ENCODE measurements around the gene TUBB4A.
A peak's percentile ranks its signal among the peaks of the same experiment; 100 is the strongest.

Gene TUBB4A

DNA sequence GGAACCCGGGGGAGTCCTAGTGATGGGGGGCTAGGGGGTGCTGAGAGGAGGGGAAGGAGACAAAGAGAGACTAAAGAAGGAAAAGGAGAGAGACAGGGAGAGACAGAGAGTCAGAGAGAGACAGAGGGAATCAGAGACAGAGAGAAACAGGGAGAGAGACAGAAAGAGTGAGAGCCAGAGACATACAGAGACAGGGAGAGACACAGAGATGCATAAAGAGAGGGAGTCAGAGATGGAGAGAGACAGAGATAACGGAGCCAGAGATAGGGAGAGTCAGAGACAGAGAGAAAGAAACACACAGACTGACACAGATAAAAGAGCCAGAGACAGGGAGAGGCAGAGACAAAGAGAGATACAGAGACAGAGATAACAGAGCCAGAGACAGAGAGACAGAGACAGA is 27.2 kb upstream of the TUBB4A start:
- no peak overlapping the region for H2BK5ac ChIP-seq (ENCODE audit: low read depth, low read length, poor library complexity, severe bottlenecking)
- H3K79me1 ChIP-seq (replicated peaks; ENCODE audit: low read length, poor library complexity, severe bottlenecking), result peaks cover 3% of the 10 kb centered on the region
- 74% methylated on average over 2 of the region's 2 CpGs for WGBS
- no peak overlapping the region for H3K4me3 ChIP-seq (ENCODE audit: insufficient read depth in 1 of 2, low read depth in 1 of 2, low read length in 2 of 2)
- peak overlapping the region; percentile 63 for H2BK15ac ChIP-seq (ENCODE audit: low read depth, poor library complexity, severe bottlenecking)
- H3K36me3 ChIP-seq (ENCODE audit: control insufficient read depth in 1 of 2, insufficient read depth in 2 of 2, low read depth in 1 of 2, low read length in 2 of 2), result peaks cover 0 to under 1% of the 10 kb centered on the region in 2 experiments
- no peak overlapping the region for H3K4ac ChIP-seq (ENCODE audit: low read depth in 1 of 2, low read length in 2 of 2)
- H2BK120ac ChIP-seq (ENCODE audit: low read depth, low read length), result no peak overlapping the region
- H3K4me2 ChIP-seq (ENCODE audit: low read length, poor library complexity, severe bottlenecking), result no peak overlapping the region
- no peak overlapping the region for H2AFZ ChIP-seq (ENCODE audit: low read depth, low read length)
- H3K18ac ChIP-seq (ENCODE audit: low read depth in 1 of 2, low read length in 2 of 2), result no peak overlapping the region
- no peak overlapping the region for H2AK5ac ChIP-seq (ENCODE audit: low read length, severe bottlenecking)
- H4K91ac ChIP-seq (ENCODE audit: low read length), result no peak overlapping the region
- peaks cover 9 to 16% of the 10 kb centered on the region in 2 experiments for H3K27me3 ChIP-seq (ENCODE audit: control insufficient read depth in 1 of 2, insufficient read depth in 1 of 2, low read length in 2 of 2)
- H3K9me3 ChIP-seq (ENCODE audit: control insufficient read depth, low read length), result no peaks in the 10 kb centered on the region
- no peak for DNase-seq
- H2BK12ac ChIP-seq (ENCODE audit: low read length in 2 of 2), result no peak overlapping the region
- no peak overlapping the region for H3K27ac ChIP-seq (ENCODE audit: low read length, poor library complexity, severe bottlenecking)
- peaks cover 26% of the 10 kb centered on the region for H3K4me1 ChIP-seq (ENCODE audit: control insufficient read depth, insufficient read depth, low read depth, low read length)
- no peak overlapping the region for H4K8ac ChIP-seq (ENCODE audit: low read length)
- H3K14ac ChIP-seq (ENCODE audit: low read length in 2 of 2), result no peak overlapping the region
- H3K9ac ChIP-seq (ENCODE audit: low read length), result peak overlapping the region; percentile 92
- H3K23ac ChIP-seq (ENCODE audit: low read length in 2 of 2), result no peak overlapping the region

DNA sequence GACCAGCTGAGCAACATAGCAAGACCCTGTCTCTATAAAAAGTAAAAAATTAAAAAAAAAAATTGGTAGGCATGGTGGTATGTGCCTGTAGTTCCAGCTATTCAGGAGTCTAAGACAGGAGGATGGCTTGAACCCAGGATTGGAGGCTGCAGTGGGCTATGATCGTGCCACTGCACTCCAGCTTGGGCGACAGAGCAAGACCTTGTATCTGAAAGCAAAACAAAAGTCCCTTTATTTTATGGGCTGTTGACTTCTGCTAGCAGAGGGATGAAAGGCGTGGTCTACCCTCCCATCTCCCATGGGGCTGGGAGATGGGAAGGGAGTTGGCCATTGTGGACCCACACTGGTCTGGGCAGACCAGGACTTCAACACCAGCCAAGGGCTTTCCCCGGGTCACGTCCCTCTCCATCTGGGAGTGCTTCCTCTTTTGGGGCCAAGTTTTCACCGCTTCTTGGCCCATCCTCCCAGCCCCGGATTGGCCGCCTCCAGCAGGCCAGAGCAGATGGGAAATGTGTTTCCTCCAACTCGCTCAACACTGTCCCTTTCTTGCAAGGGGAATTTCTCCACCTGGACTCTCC is 26.5 kb upstream of the TUBB4A start:
- peaks cover 23% of the 10 kb centered on the region for H3K4me1 ChIP-seq (ENCODE audit: control insufficient read depth, insufficient read depth, low read depth, low read length)
- H3K36me3 ChIP-seq (ENCODE audit: control insufficient read depth in 1 of 2, insufficient read depth in 2 of 2, low read depth in 1 of 2, low read length in 2 of 2), result no peaks in the 10 kb centered on the region
- no peak for DNase-seq
- no peak overlapping the region for H2BK5ac ChIP-seq (ENCODE audit: low read depth, low read length, poor library complexity, severe bottlenecking)
- no peak overlapping the region for H2BK120ac ChIP-seq (ENCODE audit: low read depth, low read length)
- H3K18ac ChIP-seq (ENCODE audit: low read depth in 1 of 2, low read length in 2 of 2), result no peak overlapping the region
- no peak overlapping the region for H3K4ac ChIP-seq (ENCODE audit: low read depth in 1 of 2, low read length in 2 of 2)
- H3K27ac ChIP-seq (ENCODE audit: low read length, poor library complexity, severe bottlenecking), result no peak overlapping the region
- no peak overlapping the region for H3K9ac ChIP-seq (ENCODE audit: low read length)
- no peak overlapping the region for H4K91ac ChIP-seq (ENCODE audit: low read length)
- H4K8ac ChIP-seq (ENCODE audit: low read length), result no peak overlapping the region
- H2AFZ ChIP-seq (ENCODE audit: low read depth, low read length), result no peak overlapping the region
- H3K14ac ChIP-seq (ENCODE audit: low read length in 2 of 2), result no peak overlapping the region
- peaks cover 3% of the 10 kb centered on the region for H3K79me1 ChIP-seq (replicated peaks; ENCODE audit: low read length, poor library complexity, severe bottlenecking)
- no peaks in the 10 kb centered on the region for H3K9me3 ChIP-seq (ENCODE audit: control insufficient read depth, low read length)
- peaks cover 9 to 16% of the 10 kb centered on the region in 2 experiments for H3K27me3 ChIP-seq (ENCODE audit: control insufficient read depth in 1 of 2, insufficient read depth in 1 of 2, low read length in 2 of 2)
- H3K23ac ChIP-seq (ENCODE audit: low read length in 2 of 2), result no peak overlapping the region
- no peak overlapping the region for H2BK12ac ChIP-seq (ENCODE audit: low read length in 2 of 2)
- H2AK5ac ChIP-seq (ENCODE audit: low read length, severe bottlenecking), result no peak overlapping the region
- 64% methylated on average over 8 of the region's 9 CpGs for WGBS
- H3K4me2 ChIP-seq (ENCODE audit: low read length, poor library complexity, severe bottlenecking), result no peak overlapping the region
- H2BK15ac ChIP-seq (ENCODE audit: low read depth, poor library complexity, severe bottlenecking), result no peak overlapping the region
- no peak overlapping the region for H3K4me3 ChIP-seq (ENCODE audit: insufficient read depth in 1 of 2, low read depth in 1 of 2, low read length in 2 of 2)

DNA sequence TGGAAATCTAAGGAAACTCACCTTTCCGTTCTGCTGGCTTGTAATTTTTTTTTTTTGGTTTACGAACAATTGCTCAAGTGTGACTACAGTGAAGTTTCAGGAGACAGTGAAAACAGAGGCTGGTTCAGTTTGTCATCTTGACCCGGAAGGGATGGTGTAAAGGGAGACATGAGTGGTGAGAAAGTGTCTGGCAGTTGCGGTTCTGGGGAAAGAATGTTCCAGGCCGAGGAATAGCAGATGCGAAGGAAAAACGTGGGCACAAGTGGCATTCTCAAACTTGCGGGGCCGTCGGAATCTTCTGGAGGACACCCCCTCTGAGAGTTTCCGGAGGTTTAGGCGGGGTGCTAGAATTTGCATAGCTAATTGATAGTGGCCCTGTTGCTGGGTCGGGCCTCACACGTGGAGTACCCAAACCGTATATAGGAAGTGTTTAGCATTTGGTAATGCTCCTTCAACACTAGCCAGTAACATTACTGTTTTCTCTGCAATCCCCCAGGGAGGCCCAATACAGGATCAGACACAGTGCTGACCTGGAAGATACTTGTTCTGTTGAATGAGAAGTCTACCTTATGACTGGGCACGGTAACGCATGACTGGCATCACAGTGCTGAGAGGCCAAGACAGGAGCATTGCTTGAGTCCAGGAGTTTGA is 25.9 kb upstream of the TUBB4A start:
- H3K14ac ChIP-seq (ENCODE audit: low read length in 2 of 2), result no peak overlapping the region
- no peak overlapping the region for H2AFZ ChIP-seq (ENCODE audit: low read depth, low read length)
- no peak overlapping the region for H4K91ac ChIP-seq (ENCODE audit: low read length)
- H2BK15ac ChIP-seq (ENCODE audit: low read depth, poor library complexity, severe bottlenecking), result no peak overlapping the region
- H3K4me2 ChIP-seq (ENCODE audit: low read length, poor library complexity, severe bottlenecking), result no peak overlapping the region
- H3K36me3 ChIP-seq (ENCODE audit: control insufficient read depth in 1 of 2, insufficient read depth in 2 of 2, low read depth in 1 of 2, low read length in 2 of 2), result no peaks in the 10 kb centered on the region
- H3K23ac ChIP-seq (ENCODE audit: low read length in 2 of 2), result no peak overlapping the region
- H2BK12ac ChIP-seq (ENCODE audit: low read length in 2 of 2), result no peak overlapping the region
- no peak overlapping the region for H2BK120ac ChIP-seq (ENCODE audit: low read depth, low read length)
- H3K9me3 ChIP-seq (ENCODE audit: control insufficient read depth, low read length), result no peaks in the 10 kb centered on the region
- 78% methylated on average over 16 of the region's 17 CpGs for WGBS
- peaks cover 9 to 16% of the 10 kb centered on the region in 2 experiments for H3K27me3 ChIP-seq (ENCODE audit: control insufficient read depth in 1 of 2, insufficient read depth in 1 of 2, low read length in 2 of 2)
- H3K9ac ChIP-seq (ENCODE audit: low read length), result no peak overlapping the region
- no peak overlapping the region for H4K8ac ChIP-seq (ENCODE audit: low read length)
- peaks cover 3% of the 10 kb centered on the region for H3K79me1 ChIP-seq (replicated peaks; ENCODE audit: low read length, poor library complexity, severe bottlenecking)
- H3K4me1 ChIP-seq (ENCODE audit: control insufficient read depth, insufficient read depth, low read depth, low read length), result peaks cover 23% of the 10 kb centered on the region
- no peak overlapping the region for H3K18ac ChIP-seq (ENCODE audit: low read depth in 1 of 2, low read length in 2 of 2)
- H3K27ac ChIP-seq (ENCODE audit: low read length, poor library complexity, severe bottlenecking), result no peak overlapping the region
- H2AK5ac ChIP-seq (ENCODE audit: low read length, severe bottlenecking), result no peak overlapping the region
- H2BK5ac ChIP-seq (ENCODE audit: low read depth, low read length, poor library complexity, severe bottlenecking), result no peak overlapping the region
- no peak overlapping the region for H3K4me3 ChIP-seq (ENCODE audit: insufficient read depth in 1 of 2, low read depth in 1 of 2, low read length in 2 of 2)
- H3K4ac ChIP-seq (ENCODE audit: low read depth in 1 of 2, low read length in 2 of 2), result no peak overlapping the region
- DNase-seq, result no peak

DNA sequence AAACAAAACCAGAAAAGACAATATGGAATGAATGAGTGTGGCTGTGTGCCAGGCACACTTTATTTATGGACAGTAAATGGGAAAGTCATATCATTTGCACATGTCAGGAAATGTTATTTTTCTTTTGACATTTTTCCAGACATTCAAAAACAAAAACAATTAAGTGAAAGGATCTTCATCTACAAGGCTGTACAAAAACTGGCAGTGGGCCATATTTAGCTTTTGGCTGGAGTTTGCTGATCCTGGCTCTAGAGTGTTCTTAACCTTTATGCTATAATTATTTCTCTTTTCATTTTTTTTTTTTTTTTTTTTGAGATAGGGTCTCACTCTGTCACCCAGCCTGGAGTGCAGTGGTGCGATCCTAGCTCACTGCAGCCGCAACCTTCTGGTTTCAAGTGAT is 22.2 kb upstream of the TUBB4A start:
- Histone ChIP-seq H3K9ac (ENCODE audit: low read length) (no peak overlapping the region), H3K23ac (ENCODE audit: low read length in 2 of 2) (no peak overlapping the region)
- WGBS, result no CpG with 5 or more reads among the region's 2 CpGs

More for the DNA sequence above, 22.2 kb upstream of the TUBB4A start:
- H4K8ac ChIP-seq (ENCODE audit: low read length), result no peak overlapping the region
- no peak overlapping the region for H3K4me2 ChIP-seq (ENCODE audit: low read length, poor library complexity, severe bottlenecking)
- no peak overlapping the region for H2BK12ac ChIP-seq (ENCODE audit: low read length in 2 of 2)
- no peak overlapping the region for H3K4me3 ChIP-seq (ENCODE audit: insufficient read depth in 1 of 2, low read depth in 1 of 2, low read length in 2 of 2)
- H3K9me3 ChIP-seq (ENCODE audit: control insufficient read depth, low read length), result no peaks in the 10 kb centered on the region
- DNase-seq, result no peak
- peaks cover 13% of the 10 kb centered on the region for H3K4me1 ChIP-seq (ENCODE audit: control insufficient read depth, insufficient read depth, low read depth, low read length)
- no peaks in the 10 kb centered on the region for H3K36me3 ChIP-seq (ENCODE audit: control insufficient read depth in 1 of 2, insufficient read depth in 2 of 2, low read depth in 1 of 2, low read length in 2 of 2)
- no peak overlapping the region for H3K4ac ChIP-seq (ENCODE audit: low read depth in 1 of 2, low read length in 2 of 2)
- H3K27me3 ChIP-seq (ENCODE audit: control insufficient read depth in 1 of 2, insufficient read depth in 1 of 2, low read length in 2 of 2), result no peaks in the 10 kb centered on the region
- H3K14ac ChIP-seq (ENCODE audit: low read length in 2 of 2), result no peak overlapping the region
- no peak overlapping the region for H2BK5ac ChIP-seq (ENCODE audit: low read depth, low read length, poor library complexity, severe bottlenecking)
- H4K91ac ChIP-seq (ENCODE audit: low read length), result no peak overlapping the region
- no peaks in the 10 kb centered on the region for H3K79me1 ChIP-seq (replicated peaks; ENCODE audit: low read length, poor library complexity, severe bottlenecking)
- no peak overlapping the region for H3K27ac ChIP-seq (ENCODE audit: low read length, poor library complexity, severe bottlenecking)
- no peak overlapping the region for H2AK5ac ChIP-seq (ENCODE audit: low read length, severe bottlenecking)
- H2BK15ac ChIP-seq (ENCODE audit: low read depth, poor library complexity, severe bottlenecking), result no peak overlapping the region
- no peak overlapping the region for H3K18ac ChIP-seq (ENCODE audit: low read depth in 1 of 2, low read length in 2 of 2)
- H2BK120ac ChIP-seq (ENCODE audit: low read depth, low read length), result no peak overlapping the region
- no peak overlapping the region for H2AFZ ChIP-seq (ENCODE audit: low read depth, low read length)
